Progenitor cell of endocrine pancreas (in vitro differentiated cells): ENCODE measurements around the gene CACNA1F. TPM values are rescaled to one million over a fixed set of nuclear protein-coding genes. Genes with fewer than 3 reads are reported as not detected.

Source experiments
- DNase-seq: peaks from one replicate; pipeline ENCODE4 v3.0.0; 2021; ENCODE audit warnings: low spot score; ENCODE audit not compliant: unreplicated experiment
- H3K27ac Mint-ChIP-seq: 2 replicates; pipeline ENCODE4 v1.8.0; 2021; ENCODE audit warnings: mild to moderate bottlenecking, moderate library complexity, mixed read lengths
- H3K27me3 Mint-ChIP-seq: 2 replicates; pipeline ENCODE4 v1.8.0; 2021; ENCODE audit warnings: mixed read lengths
- H3K36me3 Mint-ChIP-seq: 2 replicates; pipeline ENCODE4 v1.8.0; 2022; ENCODE audit warnings: mixed read lengths; ENCODE audit not compliant: insufficient read depth
- H3K4me1 Mint-ChIP-seq: 2 replicates; pipeline ENCODE4 v1.8.0; 2021; ENCODE audit warnings: low read depth, mixed read lengths
- H3K4me3 Mint-ChIP-seq: 2 replicates; pipeline ENCODE4 v1.8.0; 2021; ENCODE audit warnings: low read depth, mild to moderate bottlenecking, moderate library complexity, mixed read lengths
- H3K9me3 Mint-ChIP-seq: 2 replicates; pipeline ENCODE4 v1.8.0; 2021; ENCODE audit warnings: low read depth, mixed read lengths
- CTCF ChIP-seq: fragments of 200-600 bp; sonication (generic); IDR thresholded peaks from one replicate; pipeline ENCODE4 v1.5.0; 2021; ENCODE audit warnings: antibody characterized with exemption, mild to moderate bottlenecking; ENCODE audit not compliant: unreplicated experiment
- long read RNA-seq: library from polyadenylated mRNA; unstranded; transcript quantifications from one replicate; pipeline ENCODE4 v2.0.0, GENCODE V29; 2020
- total RNA-seq: library from RNA; stranded (reverse); gene quantifications from 2 replicates; pipeline ENCODE4 v1.2.1, GENCODE V29; 2021

Gene CACNA1F
- total RNA-seq = 0.19 and 0.64 TPM in 2 replicates
- long read RNA-seq = 0 reads

- Mint-ChIP-seq H3K27ac (peak within 1 kb of the TSS; percentile 22), H3K4me1 (peaks cover 2% of the 10 kb centered on the region), H3K4me3 (no peak within 1 kb of the TSS), H3K27me3 (no peaks in the 10 kb centered on the region), H3K36me3 (peaks cover 1% of the 10 kb centered on the region), H3K9me3 (peaks cover 9% of the 10 kb centered on the region)
- DNase-seq = no peak
- no peak for TF ChIP-seq CTCF
Observed at GRCh38 chrX:49233176-49233575, at the start of gene CACNA1F. Gene CACNA1F, minus strand, starts transcription at chrX:49233340. Its CDS starts 31 bp downstream, at chrX:49233309.

GRCh38 chrX:49282647-49283011 is 49.5 kb upstream of the CACNA1F start:
- TF ChIP-seq CTCF = no peak

GRCh38 chrX:49278081-49278480 is 44.9 kb upstream of the CACNA1F start:
- peaks cover 11% of the 10 kb centered on the region for H3K9me3 Mint-ChIP-seq
- H3K4me1 Mint-ChIP-seq = peaks cover 16% of the 10 kb centered on the region
- TF ChIP-seq CTCF = no peak
- DNase-seq = no peak
- H3K27ac Mint-ChIP-seq = peak overlapping the region; percentile 65
- peaks cover 6% of the 10 kb centered on the region for H3K36me3 Mint-ChIP-seq
- H3K27me3 Mint-ChIP-seq = no peaks in the 10 kb centered on the region
- no peak overlapping the region for H3K4me3 Mint-ChIP-seq

More at GRCh38 chrX:49282647-49283011, 49.5 kb upstream of the CACNA1F start:
- no peaks in the 10 kb centered on the region for H3K27me3 Mint-ChIP-seq
- H3K4me3 Mint-ChIP-seq = no peak overlapping the region
- peaks cover 5% of the 10 kb centered on the region for H3K9me3 Mint-ChIP-seq
- no peak for DNase-seq
- H3K36me3 Mint-ChIP-seq = peaks cover 1% of the 10 kb centered on the region
- peaks cover 8% of the 10 kb centered on the region for H3K4me1 Mint-ChIP-seq
- H3K27ac Mint-ChIP-seq = no peak overlapping the region

- DNase-seq = no peak
- TF ChIP-seq CTCF = no peak
- Mint-ChIP-seq H3K4me1 (peaks cover 18% of the 10 kb centered on the region), H3K36me3 (peaks cover 6% of the 10 kb centered on the region), H3K4me3 (no peak overlapping the region), H3K9me3 (peaks cover 11% of the 10 kb centered on the region), H3K27ac (peak overlapping the region; percentile 65), H3K27me3 (no peaks in the 10 kb centered on the region)
Observed at GRCh38 chrX:49277535-49277830, 44.3 kb upstream of the CACNA1F start.

GRCh38 chrX:49276671-49277534 is 43.8 kb upstream of the CACNA1F start:
- Mint-ChIP-seq H3K4me1 (peaks cover 18% of the 10 kb centered on the region), H3K36me3 (peaks cover 5% of the 10 kb centered on the region), H3K27ac (peak overlapping the region; percentile 37), H3K27me3 (no peaks in the 10 kb centered on the region), H3K4me3 (no peak overlapping the region), H3K9me3 (peaks cover 9% of the 10 kb centered on the region)
- no peak for DNase-seq
- TF ChIP-seq CTCF = no peak
